SK-N-SH (cell line): ENCODE data around the gene PITPNM3. TPM values are rescaled to one million over a fixed set of nuclear protein-coding genes. Genes with fewer than 3 reads are reported as not detected.

Experiments
- CTCF ChIA-PET: fragments of 300-600, 350-600 bp; formaldehyde crosslinking; extraction: SDS; loops from one replicate; lab custom pipeline; 2021; lab: Yijun Ruan, JAX
- POLR2A ChIA-PET: fragments of 350-600 bp; sonication (Branson Sonifier 250); formaldehyde crosslinking; extraction: SDS; loops from one replicate; lab custom pipeline; 2020; ENCODE audit warnings: antibody characterized with exemption, inconsistent platforms; lab: Yijun Ruan, JAX
- DNase-seq: peaks from one replicate; pipeline ENCODE4 v3.0.0; 2012
- H2AFZ ChIP-seq: fragments of 200-600 bp; sonication (generic); 2 replicates; pipeline ENCODE4 v1.8.1; 2016; ENCODE audit warnings: antibody characterized with exemption, mild to moderate bottlenecking, low read depth
- H3F3A ChIP-seq: fragments of 200-600 bp; sonication (generic); replicated peaks from 2 replicates; pipeline ENCODE3; 2016; ENCODE audit warnings: antibody characterized with exemption, mild to moderate bottlenecking; ENCODE audit not compliant: insufficient read depth
- H3K27ac ChIP-seq, 2 experiments: fragments of 200-500 bp in 1 of 2; fragments of 200-600 bp in 1 of 2; sonication (Bioruptor generic) in 1 of 2; sonication (generic), shearing (Covaris generic) in 1 of 2; 2 replicates each; pipeline versions ENCODE4 v1.5.1 to v1.6.1; 2014 to 2016; ENCODE audit warnings: low read depth in 2 of 2, inconsistent platforms in 1 of 2, low read length in 1 of 2, mild to moderate bottlenecking in 1 of 2, mixed read lengths in 1 of 2
- H3K27me3 ChIP-seq: fragments of 200-600 bp; sonication (generic), shearing (Covaris generic); 2 replicates; pipeline ENCODE4 v1.6.1; 2016; ENCODE audit warnings: mixed run types; ENCODE audit not compliant: insufficient read depth
- H3K36me3 ChIP-seq, 2 experiments: fragments of 200-500 bp in 1 of 2; fragments of 200-600 bp in 1 of 2; sonication (Bioruptor generic) in 1 of 2; sonication (generic) in 1 of 2; replicated peaks in 1 of 2; 2 replicates each; pipeline versions ENCODE3 to v1.5.1; 2014 to 2016; ENCODE audit warnings: low read length in 1 of 2, mild to moderate bottlenecking in 1 of 2; ENCODE audit not compliant: insufficient read depth in 2 of 2, control insufficient read depth in 1 of 2
- H3K4me1 ChIP-seq, 2 experiments: fragments of 200-500 bp in 1 of 2; fragments of 200-600 bp in 1 of 2; sonication (Bioruptor generic) in 1 of 2; sonication (generic), shearing (Covaris generic) in 1 of 2; 2 replicates each; pipeline versions ENCODE4 v1.5.1 to v1.6.1; 2014 to 2016; ENCODE audit warnings: low read depth in 1 of 2, low read length in 1 of 2, mixed run types in 1 of 2; ENCODE audit not compliant: insufficient read depth in 2 of 2, control insufficient read depth in 1 of 2
- H3K4me2 ChIP-seq: fragments of 200-600 bp; sonication (generic), shearing (Covaris generic); 2 replicates; pipeline ENCODE4 v1.6.1; 2017; ENCODE audit warnings: mixed run types
- H3K4me3 ChIP-seq, 2 experiments: fragments of 200-500 bp in 1 of 2; fragments of 200-600 bp in 1 of 2; sonication (Bioruptor generic) in 1 of 2; sonication (generic), shearing (Covaris generic) in 1 of 2; 2 replicates each; pipeline versions ENCODE4 v1.5.1 to v1.8.1; 2014 to 2016; ENCODE audit warnings: low read depth in 2 of 2, inconsistent platforms in 1 of 2, low read length in 1 of 2, mild to moderate bottlenecking in 1 of 2, mixed read lengths in 1 of 2, moderate library complexity in 1 of 2
- H3K79me2 ChIP-seq: fragments of 200-600 bp; sonication (generic); 2 replicates; pipeline ENCODE4 v1.8.1; 2017; ENCODE audit warnings: mild to moderate bottlenecking; ENCODE audit not compliant: insufficient read depth
- H3K9ac ChIP-seq: fragments of 200-600 bp; sonication (generic); 2 replicates; pipeline ENCODE4 v1.6.1; 2017; ENCODE audit warnings: mixed run types
- H3K9me2 ChIP-seq: fragments of 200-600 bp; sonication (generic); 2 replicates; pipeline ENCODE4 v1.6.1; 2017; ENCODE audit warnings: mixed run types
- H3K9me3 ChIP-seq: fragments of 200-600 bp; sonication (generic); 2 replicates; pipeline ENCODE4 v1.6.1; 2017; ENCODE audit warnings: mixed run types, mild to moderate bottlenecking, moderate library complexity
- H4K20me1 ChIP-seq: fragments of 200-600 bp; sonication (generic); 2 replicates; pipeline ENCODE4 v1.6.1; 2017; ENCODE audit warnings: mild to moderate bottlenecking, mixed run types; ENCODE audit not compliant: insufficient read depth
- CHD2 ChIP-seq: fragments of 150-350 bp; IDR thresholded peaks from 2 replicates; pipeline ENCODE4 v1.6.1; 2018; ENCODE audit warnings: low read length; ENCODE audit not compliant: partially characterized antibody
- EZH2phosphoT487 ChIP-seq: fragments of 200-600 bp; sonication (generic); IDR thresholded peaks from 2 replicates; pipeline ENCODE4 v1.6.1; 2017; ENCODE audit warnings: low read depth, mixed run types, mild to moderate bottlenecking, antibody characterized with exemption, moderate library complexity, borderline replicate concordance
- FOSL2 ChIP-seq: IDR thresholded peaks from 2 replicates; pipeline ENCODE4 v1.4.0; 2012; ENCODE audit warnings: low read depth, mild to moderate bottlenecking, moderate library complexity, borderline replicate concordance
- FOXJ3 ChIP-seq: sonication (generic); formaldehyde crosslinking; IDR thresholded peaks from 2 replicates; pipeline ENCODE4 v1.5.1; 2020; ENCODE audit warnings: mild to moderate bottlenecking, missing genetic modification reagents
- FOXM1 ChIP-seq: IDR thresholded peaks from 2 replicates; pipeline ENCODE4 v1.4.0; 2012; ENCODE audit warnings: low read depth, mild to moderate bottlenecking
- NFIC ChIP-seq: IDR thresholded peaks from 2 replicates; pipeline ENCODE4 v1.4.0; 2012; ENCODE audit warnings: borderline replicate concordance
- PBX3 ChIP-seq: IDR thresholded peaks from 2 replicates; pipeline ENCODE4; 2012
- POLR2AphosphoS5 ChIP-seq: IDR thresholded peaks from 2 replicates; pipeline ENCODE4 v1.6.1; 2012; ENCODE audit warnings: low read depth, low read length
- RAD21 ChIP-seq: IDR thresholded peaks from 2 replicates; pipeline ENCODE4 v1.6.1; 2012; ENCODE audit warnings: mild to moderate bottlenecking, low read length
- RCOR1 ChIP-seq: fragments of 150-350 bp; IDR thresholded peaks from 2 replicates; pipeline ENCODE4 v1.6.1; 2017; ENCODE audit warnings: antibody characterized with exemption, low read length
- REST ChIP-seq: IDR thresholded peaks from 2 replicates; pipeline ENCODE4 v1.6.1; 2012; ENCODE audit warnings: mild to moderate bottlenecking, low read depth, low read length, moderate library complexity
- SIN3A ChIP-seq: IDR thresholded peaks from 2 replicates; pipeline ENCODE4 v1.6.1; 2012; ENCODE audit warnings: low read depth, mild to moderate bottlenecking, low read length, moderate library complexity, borderline replicate concordance
- SMC3 ChIP-seq: IDR thresholded peaks from 2 replicates; pipeline ENCODE4 v1.6.1; 2012; ENCODE audit warnings: low read depth, low read length, improper control_type of control experiment
- TCF12 ChIP-seq: IDR thresholded peaks from 2 replicates; pipeline ENCODE4 v1.4.0; 2012
- USF1 ChIP-seq: IDR thresholded peaks from 2 replicates; pipeline ENCODE4 v1.4.0; 2012; ENCODE audit warnings: low read depth, borderline replicate concordance
- USF2 ChIP-seq: fragments of 150-350 bp; IDR thresholded peaks from 2 replicates; pipeline ENCODE4 v1.6.1; 2017; ENCODE audit warnings: antibody characterized with exemption, low read length, low read depth, borderline replicate concordance
- YY1 ChIP-seq: IDR thresholded peaks from 2 replicates; pipeline ENCODE4 v1.4.0; 2012; ENCODE audit warnings: low read depth, mild to moderate bottlenecking
- WGBS: methylation state at CpG from one replicate; pipeline ENCODE4 v1.1.6; 2017; ENCODE audit warnings: low lambda C conversion rate; 5-methylcytosine and 5-hydroxymethylcytosine counted together
- polyA plus RNA-seq, 3 experiments: library from polyadenylated mRNA; depleted of rRNA; stranded (reverse); fragments of >200 nt; gene quantifications; 2 replicates each; pipeline ENCODE4 v1.2.3, GENCODE V29; 2012

The PITPNM3 gene
- polyA plus RNA-seq, 1 of the 3 experiments (the other 2 are of a cell fraction) = 0.82 TPM

- TF ChIP-seq USF2 (no peak), YY1 (no peak), SMC3 (no peak), RAD21 (no peak), SIN3A (no peak), FOXM1 (no peak)
These were observed 68.3 kb downstream of the PITPNM3 start (continued) for GRCh38 chr17:6488008-6488539.

GRCh38 chr17:6487251-6488007, 68.9 kb downstream of the PITPNM3 start:
- no peaks in the 10 kb centered on the region for H3F3A ChIP-seq
- H3K9me3 ChIP-seq = no peaks in the 10 kb centered on the region
- H3K9ac ChIP-seq = no peak overlapping the region
- no peaks in the 10 kb centered on the region for H3K79me2 ChIP-seq
- H3K4me2 ChIP-seq = no peak overlapping the region
- 59% methylated on average over 8 of the region's 13 CpGs for WGBS
- no peaks in the 10 kb centered on the region for H3K36me3 ChIP-seq
- DNase-seq = no peak
- no peak for TF ChIP-seq SMC3
- TF ChIP-seq EZH2phosphoT487 = no peak
- TF ChIP-seq PBX3 = no peak
- TF ChIP-seq POLR2AphosphoS5 = no peak
- no peak for TF ChIP-seq RAD21
- no peak for TF ChIP-seq NFIC
- TF ChIP-seq RCOR1 = no peak
- TF ChIP-seq REST = no peak
- TF ChIP-seq FOXJ3 = no peak
- TF ChIP-seq CHD2 = no peak
- TF ChIP-seq USF1 = no peak
- TF ChIP-seq FOSL2 = no peak
- TF ChIP-seq TCF12 = no peak
- TF ChIP-seq, all 33 proteins: peak for 0
- H3K4me1 ChIP-seq = peaks cover 0 to 9% of the 10 kb centered on the region in 2 experiments; a peak in 1 of 4 replicates
- CTCF ChIA-PET = interaction anchor here (0.7 kb wide), 2 partner anchors 12 to 15 kb away, joined by 3 read pairs; no protein-coding TSS in a partner anchor
- no peak overlapping the region for H3K4me3 ChIP-seq
- no peaks in the 10 kb centered on the region for H4K20me1 ChIP-seq
- H2AFZ ChIP-seq = no peak overlapping the region
- H3K9me2 ChIP-seq = no peaks in the 10 kb centered on the region
- H3K27me3 ChIP-seq = no peaks in the 10 kb centered on the region
- POLR2A ChIA-PET = no interaction called here
- H3K27ac ChIP-seq = no peak overlapping the region
